MCF 10A (cell line): ENCODE measurements around the gene BIRC2. TPM values are rescaled to one million over a fixed set of nuclear protein-coding genes. Genes with fewer than 3 reads are reported as not detected.

Source experiments
- BruUV-seq: library from RNA; stranded (reverse); fragments of 400-500 nt; replicated peaks from 2 replicates; lab custom pipeline; 2021; lab: Mats Ljungman, UMichigan
- CTCF ChIA-PET: fragments of 300-600 bp; sonication (Branson Sonifier 250); formaldehyde crosslinking; extraction: SDS; loops from one replicate; lab custom pipeline; 2021; ENCODE audit warnings: antibody characterized with exemption, inconsistent platforms; lab: Yijun Ruan, JAX
- POLR2A ChIA-PET: fragments of 300-600, 350-650 bp; sonication (Branson Sonifier 250); formaldehyde crosslinking; extraction: SDS; loops from one replicate; lab custom pipeline; 2020; ENCODE audit warnings: antibody characterized with exemption, inconsistent platforms; lab: Yijun Ruan, JAX
- DNase-seq: peaks from one replicate; pipeline ENCODE4 v3.0.0-alpha.2; 2018; ENCODE audit not compliant: unreplicated experiment
- H3K27ac Mint-ChIP-seq: one replicate; pipeline ENCODE4 v1.8.0; 2022; ENCODE audit warnings: mild to moderate bottlenecking, low read depth, mixed read lengths; ENCODE audit not compliant: unreplicated experiment
- H3K27me3 Mint-ChIP-seq: one replicate; pipeline ENCODE4 v1.8.0; 2022; ENCODE audit warnings: mixed read lengths; ENCODE audit not compliant: insufficient read depth, unreplicated experiment
- H3K36me3 Mint-ChIP-seq: one replicate; pipeline ENCODE4 v1.8.0; 2022; ENCODE audit warnings: mild to moderate bottlenecking, moderate library complexity, mixed read lengths; ENCODE audit not compliant: insufficient read depth, unreplicated experiment
- H3K4me1 Mint-ChIP-seq: one replicate; pipeline ENCODE4 v1.8.0; 2022; ENCODE audit warnings: mixed read lengths; ENCODE audit not compliant: insufficient read depth, unreplicated experiment
- H3K4me3 Mint-ChIP-seq: one replicate; pipeline ENCODE4 v1.8.0; 2022; ENCODE audit warnings: mild to moderate bottlenecking, moderate library complexity, mixed read lengths; ENCODE audit not compliant: unreplicated experiment
- H3K9me3 Mint-ChIP-seq: one replicate; pipeline ENCODE4 v1.8.0; 2022; ENCODE audit warnings: mixed read lengths; ENCODE audit not compliant: unreplicated experiment
- intact Hi-C: fragments of 100-400 bp; cut with micrococcal nuclease; formaldehyde crosslinking; loops from 2 replicates; pipeline ENCODE4 v1.14.1; 2022
- total RNA-seq: library from RNA; stranded (reverse); gene quantifications from 2 replicates; pipeline ENCODE4 v1.2.3, GENCODE V29; 2022
- TF ChIP-seq, protein P1 (sequence below): fragments of 200-600 bp; IDR thresholded peaks from one replicate; pipeline ENCODE4 v1.8.0; 2022; ENCODE audit warnings: antibody characterized with exemption, mild to moderate bottlenecking; ENCODE audit not compliant: unreplicated experiment

Gene BIRC2
- total RNA-seq, 1 experiment from 2014 or later: 50.0 TPM

DNA sequence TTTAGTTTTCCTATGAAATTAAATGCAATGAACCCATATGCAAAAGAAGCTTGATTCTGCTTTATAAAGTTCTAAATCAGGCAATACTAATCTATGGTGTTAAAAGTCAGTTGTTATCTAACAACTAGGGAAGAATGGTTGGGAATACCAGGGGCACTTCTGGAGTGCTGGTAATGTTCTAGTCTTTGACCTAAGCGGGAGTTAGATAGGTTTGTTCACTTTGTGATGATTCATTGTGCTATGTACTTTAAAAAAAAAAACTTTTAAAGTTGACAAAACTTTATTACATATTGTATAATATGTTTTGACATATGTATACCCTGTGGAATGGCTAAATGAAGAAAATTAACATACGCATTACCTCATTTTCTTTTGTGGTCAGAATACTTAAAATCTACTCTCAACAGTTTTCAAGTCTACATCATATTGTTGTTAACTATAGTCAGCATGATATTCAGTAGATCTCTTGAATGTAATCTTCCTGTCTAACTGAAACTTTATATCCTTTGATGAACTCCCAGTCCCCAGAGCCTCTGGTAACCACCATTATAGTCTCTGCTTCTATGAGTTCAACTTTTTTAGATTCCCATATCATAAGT, 39.2 kb downstream of the BIRC2 start:
- no peak overlapping the region for H3K27ac Mint-ChIP-seq
- no peak overlapping the region for H3K4me3 Mint-ChIP-seq
- ChIA-PET POLR2A (no interaction called here), CTCF (interaction anchor here (0.6 to 10.3 kb wide), 4 partner anchors 17 to 227 kb away, joined by 3 to 164 read pairs (median 3); no protein-coding TSS in a partner anchor)
- peaks cover 5% of the 10 kb centered on the region for H3K4me1 Mint-ChIP-seq
- no peaks in the 10 kb centered on the region for H3K27me3 Mint-ChIP-seq
- no TSS peak for BruUV-seq
- H3K36me3 Mint-ChIP-seq: peaks cover 79% of the 10 kb centered on the region
- no peak for DNase-seq
- TF ChIP-seq, protein P1, sequence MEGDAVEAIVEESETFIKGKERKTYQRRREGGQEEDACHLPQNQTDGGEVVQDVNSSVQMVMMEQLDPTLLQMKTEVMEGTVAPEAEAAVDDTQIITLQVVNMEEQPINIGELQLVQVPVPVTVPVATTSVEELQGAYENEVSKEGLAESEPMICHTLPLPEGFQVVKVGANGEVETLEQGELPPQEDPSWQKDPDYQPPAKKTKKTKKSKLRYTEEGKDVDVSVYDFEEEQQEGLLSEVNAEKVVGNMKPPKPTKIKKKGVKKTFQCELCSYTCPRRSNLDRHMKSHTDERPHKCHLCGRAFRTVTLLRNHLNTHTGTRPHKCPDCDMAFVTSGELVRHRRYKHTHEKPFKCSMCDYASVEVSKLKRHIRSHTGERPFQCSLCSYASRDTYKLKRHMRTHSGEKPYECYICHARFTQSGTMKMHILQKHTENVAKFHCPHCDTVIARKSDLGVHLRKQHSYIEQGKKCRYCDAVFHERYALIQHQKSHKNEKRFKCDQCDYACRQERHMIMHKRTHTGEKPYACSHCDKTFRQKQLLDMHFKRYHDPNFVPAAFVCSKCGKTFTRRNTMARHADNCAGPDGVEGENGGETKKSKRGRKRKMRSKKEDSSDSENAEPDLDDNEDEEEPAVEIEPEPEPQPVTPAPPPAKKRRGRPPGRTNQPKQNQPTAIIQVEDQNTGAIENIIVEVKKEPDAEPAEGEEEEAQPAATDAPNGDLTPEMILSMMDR: no peak
- no peaks in the 10 kb centered on the region for H3K9me3 Mint-ChIP-seq
- intact Hi-C loops: no loop called here

DNA sequence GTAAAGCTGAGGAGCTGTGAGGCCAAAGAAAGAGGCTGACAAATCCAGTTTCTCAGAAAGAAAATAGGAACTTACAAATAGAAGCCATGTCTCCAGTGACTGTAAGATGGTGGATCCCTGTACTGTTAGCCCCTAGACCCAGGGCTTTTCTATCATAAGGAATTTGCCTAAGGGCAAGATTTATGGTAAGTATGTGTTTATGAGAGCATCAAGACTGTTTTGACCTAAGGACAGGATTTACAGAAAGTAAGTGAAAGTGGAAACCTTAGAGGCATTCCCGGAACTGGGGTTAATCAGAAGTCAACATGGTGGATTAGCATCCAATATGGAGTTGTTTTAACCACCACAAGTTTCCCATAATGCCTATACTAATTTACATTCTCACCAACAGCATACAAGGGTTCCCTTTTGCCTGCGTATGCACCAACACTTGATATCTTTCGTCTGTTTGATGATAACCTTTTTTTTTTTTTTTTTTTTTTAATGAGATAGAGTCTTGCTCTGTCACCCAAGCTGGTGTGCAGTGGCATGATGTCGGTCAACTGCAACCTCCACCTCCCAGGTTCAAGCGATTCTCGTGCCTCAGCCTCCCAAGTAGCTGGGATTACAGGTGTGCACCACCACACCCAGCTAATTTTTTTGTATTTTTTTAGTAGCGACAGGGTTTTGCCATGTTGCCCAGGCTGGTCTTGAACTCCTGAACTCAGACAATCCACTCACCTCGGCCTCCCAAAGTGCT, 40.2 kb downstream of the BIRC2 start:
- intact Hi-C loops: no loop called here
- Mint-ChIP-seq H3K36me3 (peaks cover 78% of the 10 kb centered on the region), H3K9me3 (no peaks in the 10 kb centered on the region), H3K4me1 (peaks cover 5% of the 10 kb centered on the region), H3K27me3 (no peaks in the 10 kb centered on the region), H3K27ac (no peak overlapping the region), H3K4me3 (no peak overlapping the region)
- TF ChIP-seq, protein P1: no peak
- DNase-seq: no peak
- POLR2A ChIA-PET: no interaction called here
- CTCF ChIA-PET: interaction anchor here (0.7 to 10.3 kb wide), 2 partner anchors 93 to 226 kb away, joined by 3 to 164 read pairs; no protein-coding TSS in a partner anchor
- BruUV-seq: no TSS peak

DNA sequence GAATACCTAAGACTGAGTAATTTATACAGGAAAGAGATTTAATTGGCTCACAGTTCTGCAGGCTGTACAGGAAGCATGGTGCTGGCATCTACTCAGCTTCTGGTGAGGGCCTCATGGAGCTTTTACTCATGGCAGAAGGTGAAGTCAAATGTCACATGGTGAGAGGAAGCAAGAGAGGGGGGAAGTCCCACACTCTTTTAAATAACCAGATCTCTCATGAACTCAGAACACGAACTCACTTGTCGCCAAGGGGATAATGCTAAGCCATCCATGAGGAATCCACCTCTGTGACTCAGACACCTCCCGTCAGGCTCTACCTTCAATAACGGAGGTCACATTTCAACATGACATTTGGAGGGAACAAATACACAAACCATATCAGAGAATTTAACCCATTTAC, 42.2 kb downstream of the BIRC2 start:
- DNase-seq: no peak
- TF ChIP-seq, protein P1: no peak
- intact Hi-C loops: no loop called here
- Mint-ChIP-seq H3K27me3 (no peaks in the 10 kb centered on the region), H3K4me1 (peaks cover 5% of the 10 kb centered on the region), H3K27ac (no peak overlapping the region), H3K36me3 (peaks cover 78% of the 10 kb centered on the region), H3K4me3 (no peak overlapping the region), H3K9me3 (no peaks in the 10 kb centered on the region)
- ChIA-PET POLR2A (interaction anchor here (0.9 to 1.3 kb wide), 2 partner anchors 24 to 64 kb away, joined by 3 to 4 read pairs; no protein-coding TSS in a partner anchor), CTCF (interaction anchor here (0.6 to 10.3 kb wide), 17 partner anchors 8 to 447 kb away, joined by 3 to 164 read pairs (median 12); no protein-coding TSS in a partner anchor)
- no TSS peak for BruUV-seq
